Mesendoderm (in vitro differentiated cells): ENCODE measurements around the gene BMPR1B.
"Not testable (repeated sequence)": the region's sequence is repeated elsewhere in the genome, so short reads cannot be mapped to it uniquely, and the experiment has no call there.

Source experiments
- DNase-seq: peaks from one replicate; pipeline ENCODE4 v3.0.0; 2013
- H2AK5ac ChIP-seq: 2 replicates; pipeline ENCODE4 v1.6.1; 2013; ENCODE audit warnings: low read length, inconsistent platforms
- H2BK120ac ChIP-seq: 2 replicates; pipeline ENCODE4 v1.6.1; 2013; ENCODE audit warnings: low read depth, mild to moderate bottlenecking, low read length, moderate library complexity, mixed read lengths
- H2BK15ac ChIP-seq: replicated peaks from 2 replicates; pipeline ENCODE4 v1.6.1; 2013; ENCODE audit warnings: low read depth, mild to moderate bottlenecking, moderate library complexity
- H2BK5ac ChIP-seq: 2 replicates; pipeline ENCODE4 v1.6.1; 2013; ENCODE audit warnings: low read length, inconsistent platforms
- H3K18ac ChIP-seq: 2 replicates; pipeline ENCODE4 v1.6.1; 2013; ENCODE audit warnings: mild to moderate bottlenecking, low read length, mixed read lengths
- H3K23ac ChIP-seq: one replicate; pipeline ENCODE4 v1.6.1; 2013; ENCODE audit warnings: low read length
- H3K27ac ChIP-seq: 2 replicates; pipeline ENCODE4 v1.5.1; 2013; ENCODE audit warnings: low read depth, mild to moderate bottlenecking, inconsistent platforms, low read length, moderate library complexity
- H3K27me3 ChIP-seq: 2 replicates; pipeline ENCODE4 v1.6.1; 2013; ENCODE audit warnings: low read length, control low read depth, mild to moderate bottlenecking, inconsistent platforms; ENCODE audit not compliant: insufficient read depth, poor library complexity
- H3K36me3 ChIP-seq: 2 replicates; pipeline ENCODE4 v1.6.1; 2013; ENCODE audit warnings: low read length, inconsistent platforms; ENCODE audit not compliant: control insufficient read depth, insufficient read depth
- H3K4ac ChIP-seq: one replicate; pipeline ENCODE4 v1.6.1; 2013; ENCODE audit warnings: low read depth, mild to moderate bottlenecking, low read length, moderate library complexity
- H3K4me1 ChIP-seq: 2 replicates; pipeline ENCODE4 v1.6.1; 2013; ENCODE audit warnings: low read depth, low read length, inconsistent platforms; ENCODE audit not compliant: control insufficient read depth
- H3K4me2 ChIP-seq: 2 replicates; pipeline ENCODE4 v1.6.1; 2013; ENCODE audit warnings: low read length
- H3K4me3 ChIP-seq: 2 replicates; pipeline ENCODE4 v1.5.1; 2013; ENCODE audit warnings: mild to moderate bottlenecking, low read length
- H3K56ac ChIP-seq: one replicate; pipeline ENCODE4 v1.6.1; 2013; ENCODE audit warnings: low read length
- H3K79me1 ChIP-seq: 2 replicates; pipeline ENCODE4 v1.6.1; 2013; ENCODE audit warnings: low read length, inconsistent platforms
- H3K79me2 ChIP-seq: 2 replicates; pipeline ENCODE4 v1.6.1; 2013; ENCODE audit warnings: mild to moderate bottlenecking, low read length; ENCODE audit not compliant: control insufficient read depth, insufficient read depth
- H3K9ac ChIP-seq: 2 replicates; pipeline ENCODE4 v1.6.1; 2013; ENCODE audit warnings: low read length, inconsistent platforms
- H4K5ac ChIP-seq: one replicate; pipeline ENCODE4 v1.6.1; 2013; ENCODE audit warnings: low read length
- H4K8ac ChIP-seq: one replicate; pipeline ENCODE4 v1.6.1; 2013; ENCODE audit warnings: low read depth, mild to moderate bottlenecking, control low read depth, low read length, moderate library complexity
- WGBS: extraction: QIAGEN DNeasy Blood & Tissue Kit; methylation state at CpG from one replicate; pipeline ENCODE4 v1.1.7; 2013; ENCODE audit warnings: low lambda C conversion rate, missing lambda C conversion rate; ENCODE audit not compliant: insufficient coverage; ENCODE audit errors: extremely low coverage; 5-methylcytosine and 5-hydroxymethylcytosine counted together

BMPR1B gene

DNA sequence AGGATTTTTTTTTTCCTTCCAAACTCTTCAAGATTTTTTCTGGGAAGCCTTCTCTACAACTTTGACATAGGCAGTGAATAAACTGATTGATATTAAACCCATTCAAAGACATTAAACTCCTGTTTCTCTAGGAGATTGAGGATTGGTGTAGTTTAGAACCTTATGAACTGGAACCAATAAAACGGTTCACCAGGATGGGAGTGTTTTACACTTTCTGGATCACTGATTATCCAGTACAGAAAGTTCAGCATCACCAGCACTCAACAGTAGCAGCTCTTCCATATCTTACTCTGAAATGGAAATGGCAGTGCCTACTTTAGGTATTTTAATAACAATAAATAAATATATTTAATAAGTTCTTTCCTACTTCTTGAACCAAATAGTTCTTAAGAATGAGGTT lies 76.7 kb downstream of the BMPR1B start:
- Histone ChIP-seq H3K36me3 (no peaks in the 10 kb centered on the region), H2BK120ac (no peak overlapping the region), H3K27me3 (no peaks in the 10 kb centered on the region), H3K56ac (no peak overlapping the region), H3K4me2 (no peak overlapping the region), H2BK15ac (no peak overlapping the region), H3K9ac (no peak overlapping the region), H2AK5ac (no peak overlapping the region), H3K18ac (no peak overlapping the region), H3K27ac (no peak overlapping the region), H3K79me1 (no peaks in the 10 kb centered on the region), H3K4me1 (no peaks in the 10 kb centered on the region), H4K5ac (no peak overlapping the region), H3K23ac (no peak overlapping the region), H2BK5ac (no peak overlapping the region), H3K4ac (no peak overlapping the region), H3K4me3 (no peak overlapping the region), H3K79me2 (no peaks in the 10 kb centered on the region), H4K8ac (no peak overlapping the region)
- DNase-seq = no peak
- WGBS = no CpG with 5 or more reads among the region's 1 CpG

DNA sequence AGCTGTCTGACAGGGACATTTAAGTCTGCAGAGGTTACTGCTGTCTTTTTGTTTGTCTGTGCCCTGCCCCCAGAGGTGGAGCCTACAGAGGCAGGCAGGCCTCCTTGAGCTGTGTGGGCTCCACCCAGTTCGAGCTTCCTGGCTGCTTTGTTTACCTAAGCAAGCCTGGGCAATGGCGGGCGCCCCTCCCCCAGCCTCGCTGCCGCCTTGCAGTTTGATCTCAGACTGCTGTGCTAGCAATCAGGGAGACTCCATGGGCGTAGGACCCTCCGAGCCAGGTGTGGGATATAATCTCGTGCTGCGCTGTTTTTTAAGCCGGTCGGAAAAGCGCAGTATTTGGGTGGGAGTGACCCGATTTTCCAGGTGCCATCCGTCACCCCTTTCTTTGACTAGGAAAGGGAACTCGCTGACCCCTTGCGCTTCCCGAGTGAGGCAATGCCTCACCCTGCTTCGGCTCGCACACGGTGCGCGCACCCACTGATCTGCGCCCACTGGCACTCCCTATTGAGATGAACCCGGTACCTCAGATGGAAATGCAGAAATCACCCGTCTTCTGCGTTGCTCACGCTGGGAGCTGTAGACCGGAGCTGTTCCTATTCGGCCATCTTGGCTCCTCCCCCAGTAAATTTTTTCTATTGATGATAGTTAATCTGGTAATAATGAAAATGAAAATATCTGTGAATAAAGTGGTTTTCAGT lies 83.6 kb downstream of the BMPR1B start:
- no CpG with 5 or more reads among the region's 29 CpGs for WGBS
- H3K4me3 ChIP-seq, H3K18ac ChIP-seq: not testable (repeated sequence)

DNA sequence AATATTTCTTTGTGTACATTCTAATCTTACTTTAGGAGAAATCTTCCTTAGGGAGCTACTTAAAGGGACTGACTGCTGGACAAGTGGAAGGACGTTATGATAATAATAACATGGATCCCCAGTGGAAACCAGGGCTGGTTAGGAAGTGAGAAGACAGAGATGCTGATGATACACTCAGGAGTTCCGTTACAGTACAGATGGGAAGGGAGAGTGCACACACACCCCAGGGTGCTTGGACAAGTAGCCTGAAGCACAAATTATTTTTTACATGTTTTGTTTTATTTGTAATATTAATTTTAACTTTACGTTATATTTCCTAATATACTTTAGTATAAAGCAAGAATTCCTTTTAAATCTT lies 84.1 kb downstream of the BMPR1B start:
- Histone ChIP-seq H3K56ac (no peak overlapping the region), H2BK15ac (no peak overlapping the region), H3K79me2 (no peaks in the 10 kb centered on the region), H3K79me1 (no peaks in the 10 kb centered on the region), H3K36me3 (no peaks in the 10 kb centered on the region), H4K8ac (no peak overlapping the region), H2BK120ac (no peak overlapping the region), H2AK5ac (no peak overlapping the region), H3K9ac (no peak overlapping the region), H3K4me2 (no peak overlapping the region), H3K4me3 (no peak overlapping the region), H3K18ac (no peak overlapping the region), H3K27me3 (no peaks in the 10 kb centered on the region), H3K4me1 (no peaks in the 10 kb centered on the region), H4K5ac (no peak overlapping the region), H3K4ac (no peak overlapping the region), H3K23ac (no peak overlapping the region), H3K27ac (no peak overlapping the region), H2BK5ac (no peak overlapping the region)
- no peak for DNase-seq
- no CpG with 5 or more reads among the region's 3 CpGs for WGBS

More for the DNA sequence above, 83.6 kb downstream of the BMPR1B start:
- not testable (repeated sequence) for H3K79me1 ChIP-seq, H3K56ac ChIP-seq, H2AK5ac ChIP-seq, H3K4me2 ChIP-seq, H4K5ac ChIP-seq, H3K79me2 ChIP-seq, H3K36me3 ChIP-seq, H3K23ac ChIP-seq, DNase-seq, H4K8ac ChIP-seq, H3K4ac ChIP-seq, H3K4me1 ChIP-seq, H3K27ac ChIP-seq, H2BK15ac ChIP-seq, H3K9ac ChIP-seq, H2BK120ac ChIP-seq, H3K27me3 ChIP-seq, H2BK5ac ChIP-seq

DNA sequence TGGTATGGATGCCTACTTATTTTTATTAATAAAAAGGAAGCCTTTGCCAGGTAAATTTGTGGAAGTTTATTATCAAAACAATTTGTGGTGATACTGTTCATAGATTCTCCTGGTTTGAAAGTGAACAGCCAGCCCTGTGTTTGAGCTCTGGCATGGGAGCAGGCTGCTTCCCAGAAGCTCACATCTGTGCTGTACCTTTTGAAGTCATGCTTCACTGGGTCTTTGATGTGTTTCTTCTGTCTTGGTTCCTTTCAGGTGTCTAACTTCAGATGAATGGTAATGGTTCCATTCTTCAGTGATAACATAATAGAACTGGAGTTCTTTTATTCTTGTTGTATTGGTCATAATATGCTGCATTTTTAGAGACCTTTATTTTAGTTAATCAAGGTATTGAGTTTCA lies 85.5 kb downstream of the BMPR1B start:
- H3K9ac ChIP-seq = no peak overlapping the region
- H3K23ac ChIP-seq = no peak overlapping the region
- H3K4me1 ChIP-seq = no peaks in the 10 kb centered on the region
- no peak for DNase-seq
- H3K56ac ChIP-seq = no peak overlapping the region
- no peaks in the 10 kb centered on the region for H3K27me3 ChIP-seq
- H3K18ac ChIP-seq = no peak overlapping the region
- no peak overlapping the region for H2BK5ac ChIP-seq
- H3K36me3 ChIP-seq = no peaks in the 10 kb centered on the region
- no peak overlapping the region for H3K4me3 ChIP-seq
- H3K79me1 ChIP-seq = no peaks in the 10 kb centered on the region
- H3K4ac ChIP-seq = no peak overlapping the region
- H3K4me2 ChIP-seq = no peak overlapping the region
- H2BK15ac ChIP-seq = no peak overlapping the region
- no peaks in the 10 kb centered on the region for H3K79me2 ChIP-seq
- no peak overlapping the region for H3K27ac ChIP-seq
- H4K8ac ChIP-seq = no peak overlapping the region
- no peak overlapping the region for H2AK5ac ChIP-seq
- no peak overlapping the region for H4K5ac ChIP-seq
- no peak overlapping the region for H2BK120ac ChIP-seq

DNA sequence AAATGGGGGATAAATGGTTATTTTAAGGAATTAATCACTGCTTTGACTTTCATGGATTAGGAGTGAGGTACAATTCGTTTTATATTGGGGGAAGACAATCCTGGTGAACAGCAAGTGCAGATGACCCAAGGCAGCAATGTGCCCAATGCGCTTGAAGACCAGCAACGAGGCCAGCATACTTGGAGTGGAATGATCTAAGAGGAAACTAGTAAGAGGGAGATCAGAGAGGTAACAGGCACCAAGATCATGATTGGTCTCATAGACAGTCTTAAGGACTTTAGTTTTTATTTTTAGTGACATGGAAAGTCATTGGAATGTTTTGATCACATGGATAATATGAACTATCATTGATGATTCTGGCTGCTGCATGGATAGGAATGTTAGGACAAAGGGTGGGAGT lies 90.6 kb downstream of the BMPR1B start:
- no peak overlapping the region for H4K5ac ChIP-seq
- no peak overlapping the region for H3K23ac ChIP-seq
- H3K27ac ChIP-seq = no peak overlapping the region
- H2AK5ac ChIP-seq = no peak overlapping the region
- no peaks in the 10 kb centered on the region for H3K36me3 ChIP-seq
- H3K79me1 ChIP-seq = no peaks in the 10 kb centered on the region
- no peak overlapping the region for H3K4ac ChIP-seq
- H3K4me1 ChIP-seq = no peaks in the 10 kb centered on the region
- no peak overlapping the region for H3K4me2 ChIP-seq
- H3K27me3 ChIP-seq = no peaks in the 10 kb centered on the region
- no peak overlapping the region for H3K4me3 ChIP-seq
- no peak overlapping the region for H3K18ac ChIP-seq
- no peak overlapping the region for H3K9ac ChIP-seq
- H2BK120ac ChIP-seq = no peak overlapping the region
- H3K79me2 ChIP-seq = no peaks in the 10 kb centered on the region
- no peak overlapping the region for H3K56ac ChIP-seq
- no peak overlapping the region for H2BK15ac ChIP-seq
- no CpG with 5 or more reads among the region's 3 CpGs for WGBS
- H4K8ac ChIP-seq = no peak overlapping the region
- H2BK5ac ChIP-seq = no peak overlapping the region
- no peak for DNase-seq

DNA sequence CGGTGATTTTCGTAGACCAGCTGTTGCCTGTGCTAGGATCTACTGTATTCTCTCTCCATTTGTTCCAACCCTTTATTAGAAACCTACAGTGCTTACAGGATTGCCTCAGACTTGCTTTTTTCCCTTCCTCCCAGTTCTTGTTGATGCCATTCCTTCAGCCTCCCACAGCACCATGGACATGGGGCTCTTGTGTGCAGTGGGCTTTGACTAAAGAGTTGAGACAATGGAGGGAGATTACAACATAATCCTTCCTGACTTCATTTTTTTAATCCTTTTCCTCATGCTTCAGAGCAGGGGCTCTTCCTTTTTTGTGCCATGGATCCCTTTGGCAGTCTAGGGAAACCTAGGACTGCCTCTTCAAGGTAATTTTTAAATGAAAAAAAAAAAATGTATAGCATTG lies 92.1 kb downstream of the BMPR1B start:
- H3K4me2 ChIP-seq = no peak overlapping the region
- no peak overlapping the region for H3K18ac ChIP-seq
- H3K79me1 ChIP-seq = no peaks in the 10 kb centered on the region
- H3K27ac ChIP-seq = no peak overlapping the region
- H3K4me3 ChIP-seq = no peak overlapping the region
- no peak overlapping the region for H3K4ac ChIP-seq
- H3K56ac ChIP-seq = no peak overlapping the region
- no peaks in the 10 kb centered on the region for H3K36me3 ChIP-seq
- no peak overlapping the region for H4K5ac ChIP-seq
- no peak overlapping the region for H3K23ac ChIP-seq
- H2BK15ac ChIP-seq = no peak overlapping the region
- H3K4me1 ChIP-seq = no peaks in the 10 kb centered on the region
- no peaks in the 10 kb centered on the region for H3K79me2 ChIP-seq
- DNase-seq = no peak
- H3K9ac ChIP-seq = no peak overlapping the region
- H2BK5ac ChIP-seq = no peak overlapping the region
- no peak overlapping the region for H2AK5ac ChIP-seq
- WGBS = no CpG with 5 or more reads among the region's 2 CpGs
- H3K27me3 ChIP-seq = no peaks in the 10 kb centered on the region
- H2BK120ac ChIP-seq = no peak overlapping the region
- H4K8ac ChIP-seq = no peak overlapping the region
